ENCODE results near the gene METRN.

GRCh38 chr16:725041-725376 lies 10.1 kb downstream of the METRN start:
- TF ChIP-seq CTCF (IDR thresholded peaks at IDR 0.05 in 8 of 11, conservative IDR thresholded peaks at IDR 0.05 in 3 of 11) (no peak), POLR2A (IDR thresholded peaks at IDR 0.05) (no peak), POLR2AphosphoS5 (IDR thresholded peaks at IDR 0.05) (no peak)

Data from spleen (tissue), 7 donors.